GM19467 (cell line): ENCODE measurements around the gene CXCL8.
"Not testable (repeated sequence)": the region's sequence is repeated elsewhere in the genome, so short reads cannot be mapped to it uniquely, and the experiment has no call there.

Source experiments
- ATAC-seq: cut with Tn5 transposase; IDR thresholded peaks from one replicate; pipeline ENCODE4 v1.9.1; 2021; ENCODE audit warnings: mild to moderate bottlenecking, moderate library complexity; ENCODE audit not compliant: unreplicated experiment

Gene CXCL8

DNA sequence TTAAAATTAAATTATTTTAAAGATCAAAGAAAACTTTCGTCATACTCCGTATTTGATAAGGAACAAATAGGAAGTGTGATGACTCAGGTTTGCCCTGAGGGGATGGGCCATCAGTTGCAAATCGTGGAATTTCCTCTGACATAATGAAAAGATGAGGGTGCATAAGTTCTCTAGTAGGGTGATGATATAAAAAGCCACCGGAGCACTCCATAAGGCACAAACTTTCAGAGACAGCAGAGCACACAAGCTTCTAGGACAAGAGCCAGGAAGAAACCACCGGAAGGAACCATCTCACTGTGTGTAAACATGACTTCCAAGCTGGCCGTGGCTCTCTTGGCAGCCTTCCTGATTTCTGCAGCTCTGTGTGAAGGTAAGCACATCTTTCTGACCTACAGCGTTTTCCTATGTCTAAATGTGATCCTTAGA lies at the start of gene CXCL8:
CXCL8 (plus strand) TSS at position 217 of the 426 bp plus-strand sequence; CDS start at position 307, 90 bp downstream.
- ATAC-seq: no peak

DNA sequence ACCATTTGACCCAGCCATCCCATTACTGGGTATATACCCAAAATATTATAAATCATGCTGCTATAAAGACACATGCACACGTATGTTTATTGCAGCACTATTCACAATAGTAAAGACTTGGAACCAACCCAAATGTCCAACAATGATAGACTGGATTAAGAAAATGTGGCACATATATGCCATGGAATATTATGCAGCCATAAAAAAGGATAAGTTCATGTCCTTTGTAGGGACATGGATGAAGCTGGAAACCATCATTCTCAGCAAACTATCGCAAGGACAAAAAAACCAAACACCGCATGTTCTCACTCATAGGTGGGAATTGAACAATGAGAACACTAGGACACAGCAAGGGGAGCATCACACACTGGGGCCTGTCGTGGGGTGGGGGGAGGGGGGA lies 49.2 kb upstream of the CXCL8 start:
- ATAC-seq: not testable (repeated sequence)

DNA sequence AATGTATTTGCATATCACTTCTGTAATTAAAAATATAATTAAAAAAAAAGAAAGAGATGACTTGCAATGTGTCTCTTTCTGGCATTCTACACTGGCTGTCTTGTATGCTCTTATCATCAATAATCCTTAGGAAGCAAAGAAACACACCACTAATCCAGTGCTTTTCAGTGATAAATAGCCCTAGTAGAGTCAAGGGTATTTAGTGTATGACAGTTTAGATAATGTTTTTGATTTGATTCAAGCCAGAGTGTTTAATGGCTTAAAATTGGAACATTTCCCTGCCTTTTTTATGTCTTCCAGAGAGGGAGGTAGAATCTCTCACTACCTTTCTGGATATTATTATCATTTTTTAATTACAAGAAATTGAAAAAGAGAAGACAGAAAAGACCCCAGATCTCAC lies 48.6 kb upstream of the CXCL8 start:
- no peak for ATAC-seq

DNA sequence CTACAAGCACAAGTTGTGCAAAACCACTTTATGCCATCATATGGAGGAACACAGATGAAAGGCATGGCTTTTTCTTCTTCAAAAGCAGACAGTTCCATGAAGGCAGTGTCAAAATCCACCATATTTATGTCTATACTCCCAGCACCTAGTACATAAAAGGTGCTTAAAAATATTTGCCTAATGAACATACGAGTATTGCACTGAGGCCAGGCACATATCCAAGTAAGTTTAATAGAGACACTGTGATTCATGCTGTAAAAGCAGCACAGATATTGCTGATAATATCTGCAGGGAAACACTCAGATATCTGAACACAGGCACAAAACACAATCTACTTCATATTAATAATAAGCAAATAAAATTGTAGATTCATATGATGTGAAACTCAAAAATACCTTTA lies 48.1 kb upstream of the CXCL8 start:
- no peak for ATAC-seq

DNA sequence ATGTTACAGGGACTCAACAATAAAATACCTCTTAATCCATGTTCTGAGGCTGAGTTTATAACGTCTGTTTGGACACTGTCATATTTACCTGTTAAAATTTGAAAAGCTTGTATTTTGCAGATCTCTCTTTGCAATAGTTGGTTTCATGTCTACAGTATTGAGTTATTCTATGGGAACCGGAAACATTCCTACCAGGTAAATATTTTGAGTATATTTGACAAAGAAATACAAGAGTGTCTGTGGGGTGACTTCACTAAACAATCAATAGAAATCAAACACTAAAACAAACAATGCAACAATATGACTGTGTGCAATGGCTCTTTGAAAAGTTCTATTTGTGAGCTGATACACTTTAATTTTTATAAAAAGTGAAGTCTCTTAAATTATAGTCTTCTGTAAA lies 47.7 kb upstream of the CXCL8 start:
- no peak for ATAC-seq

DNA sequence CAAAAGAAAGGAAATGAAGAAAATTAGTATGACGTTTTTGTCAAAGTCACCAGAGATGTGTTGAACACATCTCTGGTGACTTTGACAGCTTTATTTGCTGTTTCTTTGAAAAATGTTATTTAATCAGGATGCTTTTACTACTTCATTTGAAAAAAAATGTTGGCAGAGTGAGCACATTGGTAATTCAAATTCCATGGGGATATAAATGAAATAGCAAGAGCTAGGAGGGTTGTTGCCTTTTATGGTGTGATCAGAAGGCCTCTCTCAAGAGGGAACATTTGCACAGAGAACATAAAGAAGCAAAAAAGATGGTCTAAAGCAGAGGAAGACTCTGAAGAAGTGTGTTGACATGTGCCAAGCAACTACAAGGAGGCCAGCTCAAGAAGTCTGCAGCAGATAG lies 46.6 kb upstream of the CXCL8 start:
- no peak for ATAC-seq

DNA sequence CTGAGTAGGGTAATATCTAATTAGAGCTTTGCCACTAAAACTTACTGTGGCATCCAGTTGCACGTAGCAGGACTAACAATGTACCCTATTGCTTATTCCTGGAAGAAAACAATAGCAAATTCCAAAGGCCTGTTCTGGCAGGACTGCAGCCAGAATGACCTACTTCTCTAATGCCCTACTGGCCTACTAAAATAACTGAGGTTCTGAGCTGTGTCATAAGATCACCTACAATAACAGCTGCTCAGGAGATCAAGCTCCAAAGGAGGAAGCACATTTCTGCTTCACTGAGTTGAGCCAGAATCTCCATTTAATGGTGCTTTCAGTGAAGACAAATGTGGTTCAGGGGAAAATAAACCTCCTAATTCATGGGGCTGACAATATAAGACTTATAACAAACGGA lies 42.2 kb upstream of the CXCL8 start:
- no peak for ATAC-seq

DNA sequence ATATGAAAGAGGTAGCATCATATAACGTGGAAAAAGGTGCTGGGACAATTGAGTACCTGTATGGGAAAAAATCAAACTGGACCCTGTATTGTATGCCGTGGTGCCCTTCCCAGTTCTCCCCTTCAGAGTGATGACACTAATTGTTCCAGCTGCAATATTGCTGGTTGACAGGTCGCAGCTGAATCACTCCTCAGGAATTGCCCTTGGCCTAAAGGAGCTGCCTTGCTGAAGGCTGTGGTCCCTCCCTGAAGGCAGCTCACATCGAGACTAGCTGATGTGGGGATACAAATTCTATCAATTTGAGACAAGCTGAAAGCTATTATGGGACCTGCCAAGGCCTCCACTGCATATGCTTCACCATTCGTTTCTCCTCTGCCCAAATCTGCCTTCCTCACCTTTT lies 39.3 kb upstream of the CXCL8 start:
- no peak for ATAC-seq

DNA sequence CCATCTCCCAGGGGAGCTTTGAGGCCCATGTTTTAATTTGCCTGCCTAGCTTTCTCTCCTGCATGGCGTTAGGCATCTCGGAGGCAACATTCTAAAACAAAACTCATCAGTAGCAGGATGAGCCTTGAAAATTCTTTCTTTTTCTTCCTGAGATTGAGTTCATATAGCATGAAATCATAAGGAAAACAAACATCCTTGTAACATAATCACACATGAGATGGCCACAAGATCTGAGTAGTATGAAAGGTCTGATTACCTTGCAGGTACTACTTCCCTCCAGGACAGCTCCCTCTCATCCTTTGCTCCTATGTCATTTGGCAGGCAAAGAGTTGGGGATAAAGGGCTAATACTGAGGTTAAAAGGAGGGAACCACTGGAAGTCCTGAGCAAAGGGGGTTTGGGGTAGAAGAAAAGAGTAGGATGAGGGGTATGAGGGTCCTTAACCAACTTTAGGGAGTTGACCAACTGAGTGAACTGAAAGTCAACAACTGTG lies 37.5 kb upstream of the CXCL8 start:
- ATAC-seq: no peak

DNA sequence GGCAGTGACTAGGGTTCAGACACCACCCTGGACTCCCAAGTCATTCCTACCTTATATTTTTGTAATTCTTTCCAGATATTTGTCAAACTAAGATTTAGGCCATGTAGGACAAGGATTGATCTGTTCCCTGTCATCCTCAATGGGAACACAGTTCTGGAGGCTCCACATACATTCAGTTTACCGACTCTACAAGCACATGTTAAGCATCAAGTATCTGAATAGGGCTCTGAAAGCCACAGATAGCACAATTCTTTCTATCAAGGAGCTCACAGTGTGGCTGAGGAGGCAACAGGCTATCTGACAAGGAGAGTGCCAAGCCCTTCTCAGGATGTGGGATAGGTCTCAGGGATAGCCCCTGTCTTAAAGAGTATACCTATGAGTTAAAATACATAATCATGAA lies 37.0 kb upstream of the CXCL8 start:
- ATAC-seq: no peak

DNA sequence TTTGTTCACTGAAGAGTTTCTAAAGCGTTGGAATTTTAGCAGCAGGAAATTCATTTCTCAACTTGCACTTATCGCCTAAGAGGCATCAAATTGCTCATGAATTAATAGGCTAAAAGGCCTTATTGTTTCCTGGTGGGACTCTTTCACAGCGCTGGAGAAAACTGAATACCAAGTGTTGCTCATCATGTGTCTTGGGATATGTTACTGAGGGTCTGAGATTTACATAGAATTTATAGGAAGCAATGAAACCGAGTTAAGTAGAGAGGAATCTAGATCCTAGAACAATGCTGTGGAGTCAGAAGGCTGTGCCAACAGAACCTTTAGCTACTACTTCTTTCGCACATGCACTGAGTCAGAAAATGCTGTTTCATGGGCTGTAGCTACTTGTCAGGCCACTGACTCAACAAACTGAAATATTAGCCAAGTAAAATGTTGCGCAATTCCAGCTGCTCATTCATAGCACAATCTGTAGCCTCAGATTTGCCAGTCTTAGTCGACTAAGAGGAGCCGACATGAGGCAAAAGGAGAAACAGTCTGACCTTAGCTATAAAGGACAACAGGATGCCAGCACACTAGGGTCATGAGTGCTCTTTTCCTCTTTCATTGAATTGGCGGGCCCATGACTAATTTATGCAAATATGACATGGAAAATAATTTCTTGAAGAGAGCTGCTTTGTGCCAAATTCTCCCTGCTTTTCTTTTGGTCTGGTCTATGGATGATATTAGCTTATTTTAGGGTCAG lies 35.9 kb upstream of the CXCL8 start:
- no peak for ATAC-seq

DNA sequence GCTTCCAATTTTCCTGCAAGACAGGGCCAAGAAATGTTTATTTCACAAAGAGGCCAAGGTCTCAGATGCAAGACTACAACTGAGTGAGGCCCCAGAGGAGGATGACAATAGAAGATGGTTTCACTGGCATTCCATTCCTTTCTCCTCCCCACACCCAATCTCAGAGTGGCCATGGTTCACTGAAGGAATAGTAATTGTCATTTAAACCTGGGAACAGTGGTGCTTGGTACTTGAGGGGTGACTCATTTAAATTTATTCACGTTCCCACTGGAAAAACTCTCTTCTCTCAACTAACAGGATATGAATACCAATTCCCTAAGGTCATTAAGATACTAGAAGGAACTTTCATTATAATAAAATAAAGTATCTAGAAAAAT lies 35.3 kb upstream of the CXCL8 start:
- no peak for ATAC-seq

DNA sequence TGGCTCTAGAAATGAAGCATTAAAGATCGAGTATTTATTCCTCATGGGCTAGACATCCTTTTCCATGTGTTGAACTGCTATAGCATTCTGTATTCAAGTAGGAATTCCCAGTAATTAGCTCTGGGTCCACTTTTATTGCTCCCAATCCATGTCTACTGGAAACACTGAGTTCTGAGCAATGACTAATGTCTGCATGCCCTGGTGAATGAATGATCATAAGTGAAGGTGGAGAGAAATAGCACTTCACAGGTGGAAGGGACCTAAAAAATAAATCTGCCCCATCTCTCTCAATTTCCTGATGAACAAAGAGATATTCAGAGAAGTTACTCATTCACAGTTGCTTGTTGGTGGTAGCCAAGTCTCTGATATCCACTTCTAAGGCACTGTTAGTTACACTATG lies 34.6 kb upstream of the CXCL8 start:
- no peak for ATAC-seq

DNA sequence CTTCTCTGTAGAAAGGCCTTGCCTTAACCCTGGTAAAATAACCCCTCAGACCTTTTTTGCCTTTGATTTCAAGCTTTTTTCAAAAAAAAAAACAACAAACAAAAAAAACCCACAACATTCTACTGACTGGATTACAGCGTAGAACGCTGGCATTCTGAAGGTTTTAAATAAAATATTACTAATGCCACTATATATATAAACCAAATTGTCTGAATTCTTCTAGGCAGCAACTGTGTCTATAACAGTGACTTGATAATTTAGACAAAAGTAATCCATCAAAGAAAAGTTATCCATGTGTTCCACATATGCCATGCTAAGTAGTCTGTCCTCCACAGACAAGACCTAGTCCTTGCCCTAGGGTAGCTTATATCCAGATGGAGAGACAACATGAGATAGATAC lies 33.6 kb upstream of the CXCL8 start:
- no peak for ATAC-seq

DNA sequence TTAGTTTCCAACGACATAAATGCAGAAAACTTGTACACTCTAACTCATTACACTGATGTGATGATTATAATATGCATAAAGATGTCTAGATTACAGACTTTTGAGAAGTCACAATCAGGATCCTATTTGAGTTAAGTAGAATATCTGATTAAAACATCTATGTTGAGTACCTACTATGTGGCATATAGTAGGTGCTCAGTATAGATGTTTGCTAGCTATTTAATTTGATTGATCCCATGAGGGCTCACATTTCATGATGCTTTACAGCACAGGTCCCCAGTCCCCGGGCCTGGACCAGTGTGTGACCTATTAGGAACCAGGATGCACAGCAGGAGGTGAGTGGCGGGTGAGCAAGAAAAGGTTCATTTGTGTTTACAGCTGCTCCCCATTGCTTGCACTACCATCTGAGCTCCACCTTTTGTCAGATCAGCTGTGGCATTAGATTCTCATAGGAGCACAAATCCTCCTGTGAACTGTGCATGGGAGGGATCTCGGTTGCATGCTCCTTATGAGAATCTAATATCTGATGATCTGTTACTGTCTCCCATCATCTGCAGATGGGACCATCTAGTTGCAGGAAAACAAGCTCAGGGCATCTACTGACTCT lies 33.0 kb upstream of the CXCL8 start:
- no peak for ATAC-seq

DNA sequence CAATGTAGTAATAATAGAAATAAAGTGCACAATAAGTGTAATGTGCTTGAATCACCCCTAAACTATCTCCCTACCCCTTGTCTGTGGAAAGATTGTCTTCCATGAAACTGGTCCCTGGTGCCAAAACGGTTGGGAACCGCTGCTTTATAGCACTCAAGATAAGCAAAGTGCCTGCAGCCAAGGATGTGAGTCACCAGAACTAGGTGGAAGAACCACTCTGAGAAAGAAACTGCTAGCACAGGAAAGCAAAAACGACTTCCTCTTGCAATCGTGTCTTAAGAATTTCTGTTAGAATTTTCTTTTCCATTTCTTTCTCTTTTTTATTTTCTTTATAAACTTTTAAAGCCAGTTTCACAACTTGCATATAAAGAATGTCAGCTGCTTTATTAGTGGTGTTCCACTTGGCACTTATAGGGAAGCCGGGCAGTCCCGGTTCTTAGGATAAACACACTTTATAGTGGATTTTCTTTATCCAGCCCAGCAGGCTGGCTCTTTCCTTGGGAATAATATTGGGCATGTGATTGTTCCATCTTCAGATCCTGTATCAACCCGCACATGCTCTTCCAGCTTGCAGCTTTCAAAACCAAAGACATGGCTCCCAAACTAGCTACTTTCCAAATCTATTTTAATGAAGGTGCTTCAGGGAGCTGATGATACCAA lies 32.3 kb upstream of the CXCL8 start:
- no peak for ATAC-seq

DNA sequence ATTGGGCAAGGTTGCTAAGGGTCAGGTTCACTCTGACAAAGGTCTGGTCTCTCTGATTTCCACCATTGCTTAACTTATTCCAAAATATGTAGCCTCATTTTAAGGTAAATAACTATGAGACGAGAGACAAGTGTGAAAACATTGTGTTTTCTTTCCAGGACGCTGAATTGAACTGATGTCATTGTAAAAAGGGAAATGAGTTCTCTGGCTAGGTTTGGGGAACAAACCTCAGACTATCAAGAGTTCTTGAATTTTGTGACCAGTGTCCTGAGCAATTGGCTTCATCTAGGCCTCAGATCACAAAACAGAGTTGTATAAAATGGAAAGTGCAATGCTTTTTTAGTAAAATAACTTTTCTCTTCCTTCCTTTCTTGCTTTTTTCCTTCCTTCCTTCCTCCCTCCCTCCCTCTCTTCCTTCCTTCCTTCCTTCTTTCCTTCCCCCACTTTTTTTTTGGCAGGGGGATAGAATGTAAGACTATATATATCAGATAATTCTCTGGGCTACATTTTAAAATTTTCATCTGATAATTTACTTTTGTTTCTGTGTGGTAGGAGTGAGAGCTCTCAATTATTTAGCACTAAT lies 30.8 kb upstream of the CXCL8 start:
- no peak for ATAC-seq

DNA sequence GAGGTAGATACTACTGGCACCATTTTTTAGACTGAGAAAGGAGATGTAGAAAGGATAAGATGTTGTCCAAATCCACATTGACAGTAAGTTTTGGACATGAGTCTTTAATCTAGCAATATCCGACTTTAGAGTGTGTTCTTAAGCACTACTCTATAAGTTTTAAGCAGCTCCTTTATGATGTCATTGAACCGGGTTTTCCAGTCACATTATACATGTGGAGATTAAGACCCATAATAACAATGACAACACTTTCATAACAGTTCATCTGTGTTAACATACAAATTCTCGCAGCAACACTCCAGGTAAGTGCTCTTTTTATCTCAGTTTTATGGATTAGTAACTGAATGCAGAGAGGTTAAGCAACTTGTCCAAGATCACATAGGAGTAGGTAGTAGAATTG lies 30.3 kb upstream of the CXCL8 start:
- ATAC-seq: no peak

DNA sequence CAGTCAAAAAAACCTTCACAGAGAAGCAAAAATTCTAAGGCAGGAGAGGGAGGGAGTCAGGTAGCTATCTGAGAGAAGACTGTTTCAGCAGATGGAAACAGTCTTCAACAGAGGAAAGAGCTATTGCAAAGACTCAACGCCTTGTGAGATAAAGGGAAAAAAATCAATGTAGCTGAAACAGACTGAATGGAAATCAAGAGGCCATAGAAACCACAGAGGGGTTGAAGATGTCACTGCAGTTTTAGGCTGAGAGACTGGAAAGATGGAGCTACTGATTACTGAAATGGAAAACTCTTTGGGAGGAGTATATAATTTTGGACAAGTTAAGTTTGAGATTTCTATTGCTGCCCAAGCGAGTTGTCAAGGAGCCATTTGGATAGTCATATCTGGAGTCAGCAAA lies 28.4 kb upstream of the CXCL8 start:
- ATAC-seq: no peak

DNA sequence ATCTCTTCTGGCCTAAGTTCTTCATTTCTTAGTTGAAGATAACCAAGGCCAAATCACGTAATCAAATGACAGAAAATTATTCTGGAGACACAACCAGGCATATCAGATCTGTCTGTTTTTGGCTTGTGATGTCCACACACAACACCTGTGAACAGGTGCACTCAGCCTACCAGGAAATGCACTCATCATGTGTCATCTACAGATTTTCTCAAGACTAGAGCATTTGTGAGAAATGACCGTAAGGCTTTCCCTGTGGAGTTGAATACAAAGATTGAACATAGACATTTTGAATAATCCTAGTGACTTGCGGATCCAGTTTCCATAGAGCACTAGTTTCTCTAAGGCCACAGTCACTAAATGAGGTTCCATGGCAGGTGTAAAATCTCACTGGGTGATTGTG lies 26.7 kb upstream of the CXCL8 start:
- ATAC-seq: no peak

DNA sequence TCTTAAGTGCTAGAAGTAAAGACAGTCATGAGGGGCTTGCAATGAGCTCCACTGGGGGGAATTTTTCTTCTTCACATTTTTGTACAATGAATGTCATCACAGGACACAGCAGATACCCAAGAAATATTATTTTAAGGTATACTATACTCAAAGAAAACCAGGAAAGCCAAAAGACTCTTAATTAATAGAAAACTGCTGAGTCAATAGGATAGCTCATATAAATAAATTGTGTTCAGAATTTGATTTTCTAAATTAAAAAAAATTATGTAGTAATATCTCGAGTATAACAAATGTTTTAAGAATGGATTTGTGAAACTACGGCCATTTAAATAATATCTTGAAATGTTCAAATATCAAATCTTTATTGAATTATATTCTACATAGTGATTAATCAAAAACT lies 25.7 kb upstream of the CXCL8 start:
- ATAC-seq: no peak

DNA sequence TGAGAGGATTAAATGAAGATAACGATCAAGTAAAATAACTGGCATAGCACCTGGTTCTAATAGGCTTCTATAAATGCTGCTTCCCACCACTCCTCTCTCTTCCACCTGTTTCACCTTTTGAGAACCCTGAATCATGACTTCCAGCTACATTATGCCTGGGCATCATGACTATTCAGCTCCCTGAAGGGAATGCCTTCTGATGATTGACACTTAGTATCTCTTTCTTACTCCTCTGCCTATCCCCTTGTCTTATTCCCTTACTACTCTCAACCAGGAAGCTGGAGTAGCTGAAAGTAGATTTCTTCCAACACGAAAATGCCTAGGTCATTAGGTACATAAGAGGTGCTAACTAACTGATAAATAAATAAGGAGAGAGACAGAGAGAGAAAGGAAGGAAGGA lies 24.7 kb upstream of the CXCL8 start:
- ATAC-seq: no peak
